ENCODE data around the gene ZYG11B. TPM values are rescaled to one million over a fixed set of nuclear protein-coding genes. Genes with fewer than 3 reads are reported as not detected.
"Not testable (repeated sequence)": the region's sequence is repeated elsewhere in the genome, so short reads cannot be mapped to it uniquely, and the experiment has no call there.

ZYG11B gene
- total RNA-seq, 2 experiments from 2014 or later = 10.8 to 10.9 TPM

DNA sequence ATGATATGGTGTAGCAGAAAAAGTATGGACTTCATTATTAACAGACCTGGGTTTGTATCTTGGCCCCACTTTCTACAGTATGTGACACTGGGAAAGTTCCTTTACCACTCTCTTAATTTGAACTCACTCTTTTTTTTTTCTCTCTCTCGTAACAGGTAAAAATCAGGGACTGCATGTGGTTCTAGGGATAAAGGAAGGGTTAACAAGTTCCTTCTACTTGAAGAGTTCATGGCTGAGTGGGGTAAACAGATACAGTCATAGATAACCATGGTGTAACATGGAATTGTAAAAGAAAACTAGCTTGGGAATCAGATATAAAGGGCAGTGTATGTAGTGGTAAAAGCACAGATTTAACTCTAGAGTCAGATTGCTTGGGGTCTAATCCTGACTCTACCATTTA is 21.2 kb downstream of the ZYG11B start:
- H3K4me3 Mint-ChIP-seq = no peak overlapping the region
- no peaks in the 10 kb centered on the region for H3K27me3 Mint-ChIP-seq
- no peak for DNase-seq
- intact Hi-C loops (cut with micrococcal nuclease) = no loop called here
- ATAC-seq = no peak
- ChIA-PET POLR2A (no interaction called here), CTCF (interaction anchor here (2.1 to 2.5 kb wide), 3 partner anchors 19 to 46 kb away, joined by 8 to 17 read pairs (median 9); no protein-coding TSS in a partner anchor)
- H3K9me3 Mint-ChIP-seq = no peaks in the 10 kb centered on the region
- H3K36me3 Mint-ChIP-seq (ENCODE audit: low read depth) = no peaks in the 10 kb centered on the region
- no peak overlapping the region for H3K27ac Mint-ChIP-seq
- TF ChIP-seq, protein P1, sequence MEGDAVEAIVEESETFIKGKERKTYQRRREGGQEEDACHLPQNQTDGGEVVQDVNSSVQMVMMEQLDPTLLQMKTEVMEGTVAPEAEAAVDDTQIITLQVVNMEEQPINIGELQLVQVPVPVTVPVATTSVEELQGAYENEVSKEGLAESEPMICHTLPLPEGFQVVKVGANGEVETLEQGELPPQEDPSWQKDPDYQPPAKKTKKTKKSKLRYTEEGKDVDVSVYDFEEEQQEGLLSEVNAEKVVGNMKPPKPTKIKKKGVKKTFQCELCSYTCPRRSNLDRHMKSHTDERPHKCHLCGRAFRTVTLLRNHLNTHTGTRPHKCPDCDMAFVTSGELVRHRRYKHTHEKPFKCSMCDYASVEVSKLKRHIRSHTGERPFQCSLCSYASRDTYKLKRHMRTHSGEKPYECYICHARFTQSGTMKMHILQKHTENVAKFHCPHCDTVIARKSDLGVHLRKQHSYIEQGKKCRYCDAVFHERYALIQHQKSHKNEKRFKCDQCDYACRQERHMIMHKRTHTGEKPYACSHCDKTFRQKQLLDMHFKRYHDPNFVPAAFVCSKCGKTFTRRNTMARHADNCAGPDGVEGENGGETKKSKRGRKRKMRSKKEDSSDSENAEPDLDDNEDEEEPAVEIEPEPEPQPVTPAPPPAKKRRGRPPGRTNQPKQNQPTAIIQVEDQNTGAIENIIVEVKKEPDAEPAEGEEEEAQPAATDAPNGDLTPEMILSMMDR (IDR thresholded peaks at IDR 0.05) = no peak
- peaks cover 18% of the 10 kb centered on the region for H3K4me1 Mint-ChIP-seq (ENCODE audit: low read depth)

DNA sequence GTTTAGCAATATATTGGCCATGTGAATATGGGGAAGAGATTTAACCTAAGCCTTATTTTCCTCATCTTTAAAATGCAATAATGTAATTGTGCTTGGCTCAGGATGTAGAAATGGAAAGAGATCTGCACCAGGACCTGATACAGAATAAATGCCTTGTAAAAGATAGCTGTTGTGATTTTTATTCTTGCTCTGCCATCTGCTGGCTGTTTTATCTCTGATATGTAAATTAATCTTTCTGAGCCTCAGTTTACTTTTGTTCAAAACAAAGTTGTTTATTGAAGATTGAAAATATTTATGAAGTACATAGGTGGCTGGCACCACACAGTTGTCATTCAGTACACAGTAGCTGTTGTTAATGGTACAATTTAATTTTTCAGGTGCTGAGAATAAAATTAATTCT is 21.9 kb downstream of the ZYG11B start:
- Mint-ChIP-seq H3K4me1 (ENCODE audit: low read depth) (peaks cover 18% of the 10 kb centered on the region), H3K27me3 (no peaks in the 10 kb centered on the region), H3K9me3 (no peaks in the 10 kb centered on the region), H3K36me3 (ENCODE audit: low read depth) (no peaks in the 10 kb centered on the region), H3K4me3 (no peak overlapping the region), H3K27ac (no peak overlapping the region)
- TF ChIP-seq, protein P1 (IDR thresholded peaks at IDR 0.05) = peak; percentile 49
- ChIA-PET CTCF (interaction anchor here (0.8 to 2.5 kb wide), 5 partner anchors 20 to 50 kb away, joined by 3 to 17 read pairs (median 8); partner anchors contain the start of gene COA7), POLR2A (no interaction called here)
- no peak for ATAC-seq
- intact Hi-C loops (cut with micrococcal nuclease) = no loop called here
- DNase-seq = no peak

DNA sequence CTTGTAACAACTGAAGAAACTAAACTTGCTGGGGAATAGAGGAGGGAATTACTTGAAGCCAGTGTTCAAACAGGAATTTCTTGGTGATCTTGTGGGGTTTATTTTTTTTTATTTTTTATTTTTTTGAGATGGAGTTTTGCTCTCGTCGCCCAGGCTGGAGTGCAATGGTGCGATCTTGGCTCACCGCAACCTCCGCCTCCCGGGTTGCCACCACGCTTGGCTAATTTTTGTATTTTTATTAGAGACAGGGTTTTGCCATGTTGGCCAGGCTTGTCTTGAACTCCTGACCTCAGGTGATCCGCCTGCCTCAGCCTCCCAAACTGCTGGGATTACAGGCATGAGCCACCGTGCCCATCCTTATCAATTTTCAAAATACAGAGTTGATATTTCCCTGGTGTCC is 23.2 kb downstream of the ZYG11B start:
- ChIA-PET CTCF (interaction anchor here (0.7 to 2.5 kb wide), 7 partner anchors 21 to 453 kb away, joined by 3 to 17 read pairs (median 5); partner anchors contain the start of gene COA7), POLR2A (interaction anchor here (0.6 kb wide), 1 partner anchor 264 kb away, joined by 3 read pairs; no protein-coding TSS in a partner anchor)
- H3K27ac Mint-ChIP-seq; DNase-seq; intact Hi-C loops (cut with micrococcal nuclease); H3K36me3 Mint-ChIP-seq (ENCODE audit: low read depth); H3K9me3 Mint-ChIP-seq; H3K4me3 Mint-ChIP-seq; ATAC-seq; H3K27me3 Mint-ChIP-seq: not testable (repeated sequence)
- peaks cover 14% of the 10 kb centered on the region for H3K4me1 Mint-ChIP-seq (ENCODE audit: low read depth)

DNA sequence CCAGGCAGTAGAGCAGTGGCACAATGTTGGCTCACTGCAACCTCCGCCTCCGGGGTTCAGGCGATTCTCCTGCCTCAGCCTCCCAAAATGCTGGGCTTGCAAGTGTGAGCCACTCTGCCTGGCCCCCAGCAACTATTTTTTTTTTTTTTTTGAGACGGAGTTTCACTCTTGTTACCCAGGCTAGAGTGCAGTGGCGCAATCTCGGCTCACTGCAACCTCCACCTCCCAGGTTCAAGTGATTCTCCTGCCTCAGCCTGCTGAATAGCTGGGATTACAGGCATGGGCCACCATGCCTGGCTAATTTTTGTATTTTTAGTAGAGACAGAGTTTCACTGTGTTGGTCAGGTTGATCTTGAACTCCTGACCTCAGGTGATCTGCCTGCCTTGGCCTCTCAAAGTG is 23.9 kb downstream of the ZYG11B start:
- POLR2A ChIA-PET, H3K4me3 Mint-ChIP-seq: not testable (repeated sequence)

DNA sequence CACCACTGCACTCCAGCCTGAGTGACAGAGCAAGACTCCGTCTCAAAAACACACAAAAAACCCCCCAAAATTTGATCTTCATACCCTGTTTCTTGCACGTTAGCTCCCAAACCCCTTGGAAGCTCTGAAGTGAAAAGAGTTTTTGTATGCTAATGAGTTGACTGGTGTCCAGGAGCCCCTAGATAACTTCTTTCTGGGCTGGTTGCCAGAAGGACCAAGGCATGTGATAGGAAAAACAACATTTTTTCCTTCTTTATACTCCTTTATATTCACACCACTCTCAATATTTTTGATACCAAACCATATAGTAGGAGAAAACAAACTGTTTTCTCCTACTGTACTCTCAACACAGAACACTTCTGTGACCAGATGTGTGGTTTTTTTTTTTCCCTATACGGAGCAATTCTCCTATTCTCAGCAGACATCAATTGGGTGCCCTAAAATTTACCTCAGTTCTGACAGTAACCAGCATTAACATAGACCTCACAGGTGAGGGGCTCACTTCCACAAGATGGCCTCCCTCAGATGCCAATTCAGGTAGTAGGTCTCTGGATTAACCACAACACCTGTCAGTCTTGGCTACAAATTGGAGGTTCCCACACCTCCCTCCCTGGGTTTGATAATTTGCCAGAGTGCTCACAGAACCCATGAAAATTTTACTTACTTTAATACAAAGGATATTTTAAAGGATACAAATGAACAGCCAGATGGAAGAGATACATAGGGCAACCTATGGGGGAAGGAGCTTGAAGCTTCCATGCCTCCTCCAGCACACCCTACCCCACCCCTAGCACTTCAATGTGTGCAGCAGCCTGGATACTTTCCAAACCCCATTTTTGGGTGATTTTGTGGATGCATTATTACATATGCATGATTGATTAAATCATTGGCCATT is 25.6 kb downstream of the ZYG11B start:
- ChIA-PET POLR2A (interaction anchor here (0.7 kb wide), 1 partner anchor 110 kb away, joined by 3 read pairs; no protein-coding TSS in a partner anchor), CTCF (no interaction called here)
- Mint-ChIP-seq H3K36me3 (ENCODE audit: low read depth) (no peaks in the 10 kb centered on the region), H3K27me3 (no peaks in the 10 kb centered on the region), H3K4me1 (ENCODE audit: low read depth) (peaks cover 11% of the 10 kb centered on the region), H3K4me3 (no peak overlapping the region), H3K9me3 (no peaks in the 10 kb centered on the region), H3K27ac (no peak overlapping the region)
- TF ChIP-seq, protein P1 (IDR thresholded peaks at IDR 0.05) = no peak
- intact Hi-C loops (cut with micrococcal nuclease) = no loop called here
- ATAC-seq = no peak
- no peak for DNase-seq

More for the DNA sequence above, 23.9 kb downstream of the ZYG11B start:
- ATAC-seq; DNase-seq; H3K36me3 Mint-ChIP-seq (ENCODE audit: low read depth); H3K9me3 Mint-ChIP-seq; H3K27ac Mint-ChIP-seq; CTCF ChIA-PET; H3K27me3 Mint-ChIP-seq; intact Hi-C loops (cut with micrococcal nuclease): not testable (repeated sequence)
- H3K4me1 Mint-ChIP-seq (ENCODE audit: low read depth) = peaks cover 14% of the 10 kb centered on the region

DNA sequence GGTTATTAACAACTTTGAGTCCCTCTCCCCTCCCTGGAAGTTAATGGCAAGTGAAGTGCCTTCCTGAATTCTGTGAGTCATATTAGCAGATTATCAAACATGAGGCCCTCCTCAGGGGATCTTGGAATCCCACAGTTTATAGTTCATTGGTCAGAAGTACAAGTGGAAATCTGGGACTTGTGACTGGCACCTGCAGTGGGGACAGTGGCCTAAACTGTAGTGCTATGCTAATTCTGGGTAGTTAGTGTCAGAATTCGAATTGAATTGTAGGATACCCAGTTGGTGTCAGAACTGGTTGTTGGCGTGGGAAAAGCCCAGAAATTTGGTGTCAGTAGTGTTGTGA is 26.2 kb downstream of the ZYG11B start:
- H3K9me3 Mint-ChIP-seq = no peaks in the 10 kb centered on the region
- H3K4me1 Mint-ChIP-seq (ENCODE audit: low read depth) = peaks cover 8% of the 10 kb centered on the region
- DNase-seq = no peak
- no peak overlapping the region for H3K27ac Mint-ChIP-seq
- TF ChIP-seq, protein P1 (IDR thresholded peaks at IDR 0.05) = no peak
- no peak for ATAC-seq
- H3K36me3 Mint-ChIP-seq (ENCODE audit: low read depth) = no peaks in the 10 kb centered on the region
- no peak overlapping the region for H3K4me3 Mint-ChIP-seq
- ChIA-PET CTCF (no interaction called here), POLR2A (interaction anchor here (0.7 kb wide), 1 partner anchor 111 kb away, joined by 3 read pairs; no protein-coding TSS in a partner anchor)
- intact Hi-C loops (cut with micrococcal nuclease) = no loop called here
- no peaks in the 10 kb centered on the region for H3K27me3 Mint-ChIP-seq
